K562 (cell line): ENCODE data around the gene UBR1. TPM values are rescaled to one million over a fixed set of nuclear protein-coding genes. Genes with fewer than 3 reads are reported as not detected.

Experiments used
- ATAC-seq: fragments of 200-7000 bp; cut with Tn5 transposase; 3 replicates; pipeline ENCODE4 v1.9.1; 2020; ENCODE audit warnings: moderate library complexity
- BruUV-seq: library from RNA; stranded (reverse); fragments of 400-500 nt; replicated peaks from 2 replicates; lab custom pipeline; 2021; lab: Mats Ljungman, UMichigan
- CTCF ChIA-PET: fragments of 300-600 bp; formaldehyde crosslinking; extraction: SDS; loops from one replicate; lab custom pipeline; 2021; ENCODE audit warnings: low intra/inter-chr PET ratio; lab: Yijun Ruan, JAX
- POLR2A ChIA-PET: fragments of 300-600, 350-650 bp; sonication (Branson Sonifier 250); formaldehyde crosslinking; extraction: SDS; loops from one replicate; lab custom pipeline; 2021; ENCODE audit warnings: antibody characterized with exemption, inconsistent platforms; lab: Yijun Ruan, JAX
- DNase-seq, 4 experiments: peaks; one replicate each; pipeline versions ENCODE4 v3.0.0 to v3.0.0-alpha.2; 2011 to 2018; ENCODE audit warnings: low spot score in 3 of 4, mixed read lengths in 3 of 4; ENCODE audit errors: extremely low read depth in 1 of 4
- FAIRE-seq: peaks from 2 replicates; lab custom pipeline; 2011; peaks lifted over from hg19 to GRCh38; lab: Jason Lieb, UNC
- H2AFZ ChIP-seq: 2 replicates; pipeline ENCODE4 v1.6.0; 2011; ENCODE audit warnings: low read depth, low read length, control low read depth, inconsistent platforms
- H3K27ac ChIP-seq: fragments of 200-600 bp; 3 replicates; pipeline ENCODE4 v1.8.0; 2011; ENCODE audit warnings: low read depth, mild to moderate bottlenecking, control low read depth, inconsistent platforms, low read length, moderate library complexity, mixed read lengths; ENCODE audit errors: extremely low read depth
- H3K27me3 ChIP-seq, 2 experiments: fragments of 300-600 bp in 1 of 2; 2 replicates in 1 of 2; 3 replicates in 1 of 2; pipeline versions ENCODE4 v1.6.0 to v1.8.0; 2011; ENCODE audit warnings: inconsistent platforms in 2 of 2, low read length in 2 of 2, mild to moderate bottlenecking in 1 of 2, mixed read lengths in 1 of 2, moderate library complexity in 1 of 2; ENCODE audit not compliant: control insufficient read depth in 2 of 2, insufficient read depth in 2 of 2
- H3K36me3 ChIP-seq: fragments of 300-600 bp; 3 replicates; pipeline ENCODE4 v1.8.0; 2011; ENCODE audit warnings: mild to moderate bottlenecking, low read length, inconsistent platforms; ENCODE audit not compliant: control insufficient read depth, insufficient read depth
- H3K4me1 ChIP-seq, 2 experiments: fragments of 200-600 bp in 1 of 2; replicated peaks in 1 of 2; 2 replicates in 1 of 2; 3 replicates in 1 of 2; pipeline versions ENCODE4 v1.5.1 to v1.8.0; 2011; ENCODE audit warnings: inconsistent platforms in 2 of 2, low read length in 2 of 2, mild to moderate bottlenecking in 1 of 2, mixed read lengths in 1 of 2, moderate library complexity in 1 of 2; ENCODE audit not compliant: control insufficient read depth in 2 of 2, insufficient read depth in 2 of 2
- H3K4me2 ChIP-seq: 2 replicates; pipeline ENCODE4 v1.6.1; 2011; ENCODE audit warnings: low read length, control low read depth, inconsistent platforms, mixed read lengths; ENCODE audit not compliant: insufficient read depth
- H3K4me3 ChIP-seq: fragments of 200-600 bp; sonication (generic), shearing (Covaris generic); 2 replicates; pipeline ENCODE4 v1.5.1; 2016; ENCODE audit warnings: control low read depth, inconsistent platforms
- H3K79me2 ChIP-seq: fragments of 200-600 bp; 3 replicates; pipeline ENCODE4 v1.8.0; 2011; ENCODE audit warnings: low read length, inconsistent platforms; ENCODE audit not compliant: control insufficient read depth, insufficient read depth
- H3K9ac ChIP-seq, 2 experiments: 2 replicates each; pipeline versions ENCODE4 v1.6.0 to v1.6.1; 2011; ENCODE audit warnings: low read depth in 2 of 2, low read length in 2 of 2, control low read depth in 1 of 2, inconsistent platforms in 1 of 2, mild to moderate bottlenecking in 1 of 2, mixed read lengths in 1 of 2; ENCODE audit not compliant: insufficient read depth in 1 of 2
- H3K9me1 ChIP-seq: one replicate; pipeline ENCODE4 v1.6.0; 2011; ENCODE audit warnings: inconsistent platforms, mild to moderate bottlenecking, low read length, moderate library complexity; ENCODE audit not compliant: control insufficient read depth, insufficient read depth
- H3K9me3 ChIP-seq: replicated peaks from 2 replicates; pipeline ENCODE4 v1.5.1; 2011; ENCODE audit warnings: low read depth, low read length, inconsistent platforms; ENCODE audit not compliant: control insufficient read depth, insufficient read depth
- H4K20me1 ChIP-seq: replicated peaks from 2 replicates; pipeline ENCODE4 v1.6.1; 2011; ENCODE audit warnings: low read length, inconsistent platforms, mixed read lengths; ENCODE audit not compliant: control insufficient read depth, insufficient read depth
- BCOR ChIP-seq: fragments of 450-650 bp; IDR thresholded peaks from 2 replicates; pipeline ENCODE4 v1.6.1; 2016
- NR1H2 ChIP-seq: sonication (generic); formaldehyde crosslinking; IDR thresholded peaks from 2 replicates; pipeline ENCODE4 v1.4.0; 2020; ENCODE audit warnings: mild to moderate bottlenecking, missing genetic modification reagents
- SNIP1 ChIP-seq: fragments of 450-650 bp; IDR thresholded peaks from 2 replicates; pipeline ENCODE4 v1.7.1; 2017; ENCODE audit warnings: low read depth, mild to moderate bottlenecking
- SRSF9 ChIP-seq: fragments of 200-400 bp; formaldehyde crosslinking; IDR thresholded peaks from 2 replicates; pipeline ENCODE4 v1.6.1; 2017; ENCODE audit warnings: low read depth, low read length, borderline replicate concordance
- YY1 ChIP-seq, 3 experiments: IDR thresholded peaks; 2 replicates each; pipeline ENCODE4 v1.6.1; 2011; ENCODE audit warnings: low read length in 2 of 3, mild to moderate bottlenecking in 2 of 3, moderate library complexity in 2 of 3, borderline replicate concordance in 1 of 3, control low read depth in 1 of 3, low read depth in 1 of 3; ENCODE audit not compliant: insufficient read depth in 3 of 3, insufficient replicate concordance in 2 of 3, control insufficient read depth in 1 of 3, insufficient read length in 1 of 3; ENCODE audit errors: extremely low read depth in 1 of 3
- ZNF121 ChIP-seq: sonication (generic); formaldehyde crosslinking; conservative IDR thresholded peaks from 2 replicates; pipeline ENCODE4 v1.8.0; 2022; ENCODE audit warnings: missing genetic modification reagents
- WGBS: fragments of 100-300 bp; shearing (Covaris generic); methylation state at CpG from one replicate; pipeline ENCODE4 v1.1.6; 2016; ENCODE audit warnings: low coverage, mixed read lengths; ENCODE audit not compliant: insufficient coverage; ENCODE audit errors: missing lambda C conversion rate; 5-methylcytosine and 5-hydroxymethylcytosine counted together
- in situ Hi-C: fragments of 300-500 bp; cut with MboI; formaldehyde crosslinking; loops from 4 replicates; pipeline ENCODE4 v1.15.0; 2018; ENCODE audit warnings: inconsistent platforms, mixed read lengths
- intact Hi-C: fragments of 100-400 bp; cut with micrococcal nuclease; formaldehyde crosslinking; loops from 2 replicates; pipeline ENCODE4 v1.14.2; 2022
- polyA plus RNA-seq, 8 experiments: library from polyadenylated mRNA; depleted of rRNA in 4 of 8; stranded (reverse) in 5 of 8; unstranded in 3 of 8; fragments of >200 nt; fragmentation: Nextera tagmentation in 2 of 8; fragmentation: Illumina TruSeq in 1 of 8; extraction: Ambion mirVana in 2 of 8; extraction: Trizol in 1 of 8; gene quantifications; 2 replicates each; pipeline versions ENCODE4 v1.2.1 to v1.2.3, GENCODE V29; 2011 to 2014; ENCODE audit warnings: inconsistent platforms in 1 of 8, missing spikeins in 1 of 8
- total RNA-seq, 7 experiments: library from RNA; depleted of rRNA in 6 of 7; stranded (reverse); fragments of >200 nt in 6 of 7; fragmentation: Illumina TruSeq in 2 of 7; extraction: Trizol in 2 of 7; gene quantifications; 2 replicates each; pipeline versions ENCODE4 v1.2.1 to v1.2.3, GENCODE V29; 2011 to 2021; ENCODE audit warnings: low replicate concordance in 1 of 7
- TF ChIP-seq, protein P1 (sequence below): sonication (generic); IDR thresholded peaks from 2 replicates; pipeline ENCODE4 v1.6.1; 2016

The UBR1 gene
- total and polyA plus RNA-seq, 9 of the 15 experiments (the other 6 are each of a cell fraction or from before 2014, with no cell fraction given), result 5.8 to 30.7 (median 15.3) TPM

DNA sequence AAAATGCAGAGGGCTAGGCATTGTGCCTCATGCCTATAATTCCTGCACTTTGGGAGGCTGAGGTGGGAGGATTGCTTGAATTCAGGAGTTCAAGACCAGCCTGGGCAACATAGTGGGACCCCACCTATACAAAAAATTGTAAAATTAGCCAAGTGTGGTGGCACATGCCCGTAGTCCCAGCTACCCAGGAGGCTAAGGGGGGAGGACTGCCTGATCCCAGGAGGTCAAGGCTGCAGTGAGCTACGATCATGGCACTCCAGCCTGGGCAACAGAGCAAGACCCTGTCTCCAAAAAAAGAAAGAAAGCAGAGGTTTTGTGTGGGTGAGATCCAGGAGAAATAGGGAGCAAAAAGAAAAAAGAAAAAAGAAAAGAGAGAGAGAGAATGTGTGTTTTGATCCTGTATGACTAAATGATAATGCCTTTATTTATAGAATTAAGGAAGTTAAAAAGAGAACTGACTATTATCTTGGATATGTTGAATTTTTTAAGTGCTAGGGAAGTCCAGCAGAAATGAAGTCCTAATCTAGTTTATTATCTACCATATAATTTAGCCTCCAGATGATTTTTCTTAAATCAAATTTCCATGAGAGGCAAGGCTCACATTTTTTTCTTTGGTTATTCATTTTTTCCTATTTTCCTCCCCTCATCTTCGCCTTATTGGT lies 190.1 kb downstream of the UBR1 start:
- Histone ChIP-seq H3K9ac (no peak overlapping the region), H3K4me2 (no peak overlapping the region), H3K27me3 (no peaks in the 10 kb centered on the region), H3K9me3 (no peaks in the 10 kb centered on the region), H3K9me1 (no peaks in the 10 kb centered on the region), H3K27ac (no peak overlapping the region), H4K20me1 (no peaks in the 10 kb centered on the region; the same call in 1 of the 2 replicates), H3K79me2 (peaks cover 50% of the 10 kb centered on the region), H3K4me3 (no peak overlapping the region), H2AFZ (no peak overlapping the region), H3K36me3 (no peaks in the 10 kb centered on the region), H3K4me1 (peaks cover 0 to 8% of the 10 kb centered on the region in 2 experiments; a peak in 3 of 5 replicates)
- intact Hi-C loops (loop anchor here (5.0 kb wide), 1 partner anchor 38 kb away; no protein-coding TSS in a partner anchor), in situ Hi-C loops (no loop called here)
- POLR2A ChIA-PET, result no interaction called here
- CTCF ChIA-PET, result no interaction called here
- 80% methylated on average over 2 of the region's 3 CpGs for WGBS
- DNase-seq (no peak), FAIRE-seq (peak; percentile 49), ATAC-seq (no peak)
- no TSS peak for BruUV-seq
- peak; percentile 58 for TF ChIP-seq BCOR
- no peak for TF ChIP-seq SNIP1
- TF ChIP-seq ZNF121 (CRISPR knock-in tag), result peak; percentile 96

DNA sequence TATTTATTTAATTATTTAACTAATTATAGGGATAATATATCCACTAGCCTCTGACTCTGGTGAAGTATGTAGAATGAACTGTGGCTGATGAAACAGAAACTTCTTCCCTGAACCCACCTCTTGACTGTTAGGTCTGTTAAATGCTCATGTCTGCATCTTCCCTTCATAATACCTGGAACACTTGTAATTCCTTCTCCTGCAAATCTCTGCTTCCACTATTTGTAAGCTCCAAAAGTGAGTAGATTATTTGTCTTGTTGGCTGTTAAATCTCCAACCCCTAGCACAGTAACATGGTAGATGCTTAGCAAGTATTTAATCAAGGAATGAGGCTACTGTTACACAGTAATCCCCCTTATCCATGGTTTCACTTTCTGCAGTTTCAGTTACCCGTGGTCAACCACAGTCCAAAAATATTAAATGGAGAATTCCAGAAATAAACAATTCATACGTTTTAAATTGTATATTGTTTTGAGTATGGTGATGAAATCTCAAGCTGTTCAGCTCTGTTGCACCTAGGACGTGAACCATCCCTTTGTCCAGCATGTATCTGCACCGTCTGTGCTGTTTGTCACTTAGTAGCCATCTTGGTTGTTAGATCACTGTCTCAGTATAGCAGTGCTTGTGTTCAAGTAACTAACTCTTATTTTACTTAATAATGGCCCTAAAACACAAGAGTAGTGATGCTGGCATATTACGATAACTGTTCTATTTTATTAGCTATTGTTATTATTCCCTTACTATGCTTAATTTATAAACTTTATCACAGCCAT lies 190.9 kb downstream of the UBR1 start:
- in situ Hi-C loops, result no loop called here
- no peak for DNase-seq
- Histone ChIP-seq H3K79me2 (peaks cover 47% of the 10 kb centered on the region), H3K27ac (peak overlapping the region; percentile 27; the same call in 1 of the 3 replicates), H3K27me3 (no peaks in the 10 kb centered on the region), H4K20me1 (no peaks in the 10 kb centered on the region; the same call in 1 of the 2 replicates), H3K36me3 (no peaks in the 10 kb centered on the region), H3K9me3 (no peaks in the 10 kb centered on the region), H2AFZ (peak overlapping the region; percentile 42), H3K4me2 (peak overlapping the region; percentile 47), H3K4me3 (no peak overlapping the region), H3K4me1 (peaks cover 0 to 2% of the 10 kb centered on the region in 2 experiments; a peak in 2 of 5 replicates), H3K9ac (no peak overlapping the region), H3K9me1 (no peaks in the 10 kb centered on the region)
- TF ChIP-seq, protein P1, sequence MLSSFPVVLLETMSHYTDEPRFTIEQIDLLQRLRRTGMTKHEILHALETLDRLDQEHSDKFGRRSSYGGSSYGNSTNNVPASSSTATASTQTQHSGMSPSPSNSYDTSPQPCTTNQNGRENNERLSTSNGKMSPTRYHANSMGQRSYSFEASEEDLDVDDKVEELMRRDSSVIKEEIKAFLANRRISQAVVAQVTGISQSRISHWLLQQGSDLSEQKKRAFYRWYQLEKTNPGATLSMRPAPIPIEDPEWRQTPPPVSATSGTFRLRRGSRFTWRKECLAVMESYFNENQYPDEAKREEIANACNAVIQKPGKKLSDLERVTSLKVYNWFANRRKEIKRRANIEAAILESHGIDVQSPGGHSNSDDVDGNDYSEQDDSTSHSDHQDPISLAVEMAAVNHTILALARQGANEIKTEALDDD, result 0 out of 2 replicates have a peak, but pooled peaks have one; percentile 28
- TF ChIP-seq NR1H2 (CRISPR knock-in tag) (no peak), YY1 (IDR thresholded peaks at IDR 0.05; ENCODE audit: borderline replicate concordance in 1 of 3, control insufficient read depth in 1 of 3, extremely low read depth in 1 of 3, insufficient read depth in 3 of 3, insufficient read length in 1 of 3, insufficient replicate concordance in 2 of 3, low read depth in 1 of 3, low read length in 2 of 3) (peak in 1 of 3 experiments; percentile 45), SRSF9 (no peak)
- CTCF ChIA-PET, result no interaction called here
- ATAC-seq, result peak; percentile 58
- BruUV-seq, result no TSS peak
- intact Hi-C loops, result loop anchor here (5.0 kb wide), 1 partner anchor 38 kb away; no protein-coding TSS in a partner anchor
- peak; percentile 60 for FAIRE-seq
- WGBS, result 30% methylated on average over 5 of the region's 5 CpGs
- POLR2A ChIA-PET, result no interaction called here
